CD4-positive, alpha-beta T cell (primary cell): ENCODE data around the gene H6PD. TPM values are rescaled to one million over a fixed set of nuclear protein-coding genes. Genes with fewer than 3 reads are reported as not detected.

Source experiments
- ATAC-seq: fragments of 200-7000 bp; cut with Tn5 transposase; one replicate; pipeline ENCODE4 v1.10.0; 2022; ENCODE audit warnings: mild to moderate bottlenecking; ENCODE audit not compliant: poor library complexity
- CTCF ChIA-PET: fragments of 350-600 bp; sonication (Branson Sonifier 250); formaldehyde crosslinking; loops from one replicate; lab custom pipeline; 2021; ENCODE audit warnings: antibody characterized with exemption, inconsistent platforms; lab: Charles Lee
- POLR2A ChIA-PET: fragments of 350-600 bp; sonication (Branson Sonifier 250); formaldehyde crosslinking; loops from one replicate; lab custom pipeline; 2021; ENCODE audit warnings: antibody characterized with exemption, inconsistent platforms; lab: Charles Lee
- DNase-seq, 14 experiments: peaks; one replicate each; pipeline ENCODE4 v3.0.0-alpha.2; 2013 to 2020; ENCODE audit warnings: mixed read lengths in 2 of 14
- H3K27ac ChIP-seq, 2 donors: one replicate each; pipeline versions ENCODE4 v1.5.1 to v1.7.0; 2013; ENCODE audit warnings: low read length in 2 of 2, low read depth in 1 of 2, mild to moderate bottlenecking in 1 of 2
- H3K27me3 ChIP-seq, 2 experiments: 1 replicate in 1 of 2; 2 replicates in 1 of 2; pipeline versions ENCODE4 v1.6.1 to v1.7.0; 2013; ENCODE audit warnings: low read length in 2 of 2, control low read depth in 1 of 2, mild to moderate bottlenecking in 1 of 2, moderate library complexity in 1 of 2; ENCODE audit not compliant: insufficient read depth in 2 of 2, control insufficient read depth in 1 of 2
- H3K36me3 ChIP-seq: one replicate; pipeline ENCODE4 v1.6.1; 2013; ENCODE audit warnings: low read length, control low read depth; ENCODE audit not compliant: insufficient read depth
- H3K4me1 ChIP-seq: one replicate; pipeline ENCODE4 v1.6.1; 2013; ENCODE audit warnings: low read length, control low read depth; ENCODE audit not compliant: insufficient read depth
- H3K4me3 ChIP-seq: one replicate; pipeline ENCODE4 v1.5.1; 2013; ENCODE audit warnings: mild to moderate bottlenecking, low read length, moderate library complexity
- H3K9me3 ChIP-seq, 2 experiments: 1 replicate in 1 of 2; 2 replicates in 1 of 2; pipeline versions ENCODE4 v1.6.1 to v1.7.0; 2013; ENCODE audit warnings: low read length in 2 of 2, mild to moderate bottlenecking in 2 of 2, control low read depth in 1 of 2, moderate library complexity in 1 of 2; ENCODE audit not compliant: control insufficient read depth in 1 of 2, insufficient read depth in 1 of 2
- H3K27ac Mint-ChIP-seq: one replicate; pipeline ENCODE4 v1.8.0; 2020; ENCODE audit warnings: mixed read lengths
- H3K27me3 Mint-ChIP-seq: one replicate; pipeline ENCODE4 v1.8.0; 2021; ENCODE audit warnings: mixed read lengths
- H3K36me3 Mint-ChIP-seq: one replicate; pipeline ENCODE4 v1.8.0; 2021; ENCODE audit warnings: low read depth, mixed read lengths
- H3K4me1 Mint-ChIP-seq: one replicate; pipeline ENCODE4 v1.8.0; 2021; ENCODE audit warnings: low read depth, mixed read lengths
- H3K4me3 Mint-ChIP-seq: one replicate; pipeline ENCODE4 v1.8.0; 2020; ENCODE audit warnings: mild to moderate bottlenecking, mixed read lengths
- H3K9me3 Mint-ChIP-seq: one replicate; pipeline ENCODE4 v1.8.0; 2020; ENCODE audit warnings: mixed read lengths
- CTCF ChIP-seq: fragments of 200-600 bp; IDR thresholded peaks from one replicate; pipeline ENCODE4 v1.8.0; 2022; ENCODE audit warnings: antibody characterized with exemption, mild to moderate bottlenecking
- intact Hi-C, 2 experiments: fragments of 100-400 bp; cut with DNase I in 1 of 2; cut with micrococcal nuclease in 1 of 2; formaldehyde crosslinking; loops; one replicate each; pipeline versions ENCODE4 v1.15.1 to v1.9.0; 2023 to 2025; cut with DNase I, micrococcal nuclease
- total RNA-seq, 174 experiments: library from RNA in 2 of 174; stranded (reverse) in 2 of 174; gene quantifications; one replicate each; pipeline ENCODE4 v1.2.3 and lab custom pipeline; 2021 to 2026

The H6PD gene
- total RNA-seq, 2 experiments from 2014 or later: 13.6 to 13.9 TPM

- Histone ChIP-seq H3K27ac (no peak overlapping the region), H3K36me3 (no peaks in the 10 kb centered on the region), H3K9me3 (peaks cover 6 to 36% of the 10 kb centered on the region in 2 experiments), H3K4me3 (no peak overlapping the region), H3K27me3 (no peaks in the 10 kb centered on the region), H3K4me1 (peaks cover 59% of the 10 kb centered on the region)
- peaks cover 5% of the 10 kb centered on the region for H3K9me3 Mint-ChIP-seq
- no peaks in the 10 kb centered on the region for H3K27me3 Mint-ChIP-seq
- DNase-seq: no peak
- POLR2A ChIA-PET: no interaction called here
- intact Hi-C loops: no loop called here
- CTCF ChIA-PET: interaction anchor here (1.7 kb wide), 1 partner anchor 16 kb away, joined by 4 read pairs; no protein-coding TSS in a partner anchor
- ATAC-seq: no peak
- H3K4me1 Mint-ChIP-seq: peaks cover 54% of the 10 kb centered on the region
- H3K4me3 Mint-ChIP-seq: no peak overlapping the region
- H3K27ac Mint-ChIP-seq: no peak overlapping the region
- peaks cover 6% of the 10 kb centered on the region for H3K36me3 Mint-ChIP-seq
- no peak for TF ChIP-seq CTCF
Measured at GRCh38 chr1:9282696-9282955, 48.1 kb downstream of the H6PD start.

- H3K4me3 ChIP-seq: no peak overlapping the region
- Mint-ChIP-seq H3K9me3 (peaks cover 8% of the 10 kb centered on the region), H3K4me1 (peaks cover 53% of the 10 kb centered on the region), H3K36me3 (peaks cover 9% of the 10 kb centered on the region), H3K27ac (peak overlapping the region; percentile 23), H3K27me3 (no peaks in the 10 kb centered on the region), H3K4me3 (peak overlapping the region; percentile 22)
- H3K9me3 ChIP-seq: peaks cover 15 to 38% of the 10 kb centered on the region in 2 experiments
- H3K4me1 ChIP-seq: peaks cover 58% of the 10 kb centered on the region
- no peaks in the 10 kb centered on the region for H3K27me3 ChIP-seq
- ChIA-PET POLR2A (interaction anchor here (0.6 to 0.7 kb wide), 2 partner anchors 413 to 1355 kb away, joined by 3 to 4 read pairs; no protein-coding TSS in a partner anchor), CTCF (interaction anchor here (2.1 kb wide), 1 partner anchor 207 kb away, joined by 8 read pairs; no protein-coding TSS in a partner anchor)
- no peaks in the 10 kb centered on the region for H3K36me3 ChIP-seq
- no peak for TF ChIP-seq CTCF
- intact Hi-C loops: no loop called here
- H3K27ac ChIP-seq: no peak overlapping the region
- DNase-seq (peak in 4 of 14 experiments; percentile 21 to 37 (median 32)), ATAC-seq (peak; percentile 56)
Measured at GRCh38 chr1:9284061-9284460, 49.5 kb downstream of the H6PD start.

- no peak overlapping the region for H3K4me3 Mint-ChIP-seq
- H3K27me3 Mint-ChIP-seq: no peaks in the 10 kb centered on the region
- H3K9me3 Mint-ChIP-seq: peaks cover 8% of the 10 kb centered on the region
- Histone ChIP-seq H3K36me3 (no peaks in the 10 kb centered on the region), H3K4me1 (peaks cover 42% of the 10 kb centered on the region), H3K27me3 (no peaks in the 10 kb centered on the region), H3K9me3 (peaks cover 15 to 38% of the 10 kb centered on the region in 2 experiments), H3K27ac (no peak overlapping the region), H3K4me3 (no peak overlapping the region)
- no peak overlapping the region for H3K27ac Mint-ChIP-seq
- no peak for TF ChIP-seq CTCF
- ATAC-seq (no peak), DNase-seq (no peak)
- peaks cover 10% of the 10 kb centered on the region for H3K36me3 Mint-ChIP-seq
- intact Hi-C loops: loop anchor here in 1 of 2 experiments (5.0 kb wide), 1 partner anchor 286 kb away; no protein-coding TSS in a partner anchor
- ChIA-PET POLR2A (no interaction called here), CTCF (interaction anchor here (0.9 kb wide), 1 partner anchor 169 kb away, joined by 3 read pairs; no protein-coding TSS in a partner anchor)
- H3K4me1 Mint-ChIP-seq: peaks cover 43% of the 10 kb centered on the region
Measured at GRCh38 chr1:9286556-9286955, 52.0 kb downstream of the H6PD start.
